K562 (cell line): ENCODE measurements around the gene TMEM101.

Experiments
- BRF2 ChIP-seq: IDR thresholded peaks from 3 replicates; pipeline ENCODE4 v1.6.1; 2011; ENCODE audit warnings: borderline replicate concordance, mild to moderate bottlenecking; ENCODE audit not compliant: insufficient read length, insufficient read depth
- CEBPB ChIP-seq: fragments of 450-650 bp; IDR thresholded peaks from 2 replicates; pipeline ENCODE4 v1.6.1; 2016; ENCODE audit warnings: missing genetic modification characterization, missing compliant biosample characterization
- ELF4 ChIP-seq: fragments of 450-650 bp; formaldehyde crosslinking; IDR thresholded peaks from 2 replicates; pipeline ENCODE4 v1.4.0; 2022; ENCODE audit warnings: missing genetic modification characterization
- GABPA ChIP-seq: fragments of 200-800 bp; sonication (Bioruptor generic); conservative IDR thresholded peaks from 2 replicates; pipeline ENCODE4 v1.6.1; 2016; ENCODE audit warnings: low read depth, missing genetic modification characterization, missing compliant biosample characterization
- HMGN3 ChIP-seq: IDR thresholded peaks from 2 replicates; pipeline ENCODE4 v1.6.1; 2011; ENCODE audit warnings: borderline replicate concordance, low read depth, mild to moderate bottlenecking, mixed read lengths, low read length; ENCODE audit not compliant: insufficient read length; ENCODE audit errors: extremely low read depth
- KLF16 ChIP-seq: IDR thresholded peaks from 2 replicates; pipeline ENCODE4 v1.6.1; 2016; ENCODE audit warnings: antibody characterized with exemption
- MYNN ChIP-seq, 2 experiments: sonication (generic); formaldehyde crosslinking in 1 of 2; IDR thresholded peaks; 2 replicates each; pipeline versions ENCODE4 v1.5.0 to v1.6.1; 2016 to 2020; ENCODE audit warnings: antibody characterized with exemption in 1 of 2, missing genetic modification reagents in 1 of 2
- NR2F6 ChIP-seq: fragments of 450-650 bp; formaldehyde crosslinking; IDR thresholded peaks from 2 replicates; pipeline ENCODE4 v1.4.0; 2020; ENCODE audit warnings: mild to moderate bottlenecking
- SLC30A9 ChIP-seq: fragments of 250-450 bp; sonication (Bioruptor Pico); IDR thresholded peaks from 2 replicates; pipeline ENCODE4 v1.8.0; 2022; ENCODE audit warnings: mild to moderate bottlenecking, moderate library complexity
- SMAD3 ChIP-seq: fragments of 450-650 bp; formaldehyde crosslinking; conservative IDR thresholded peaks from 2 replicates; pipeline ENCODE4 v1.4.0; 2020; ENCODE audit warnings: mild to moderate bottlenecking

- no peak for TF ChIP-seq KLF16
- no peak for TF ChIP-seq GABPA (tag)
- TF ChIP-seq ELF4 = no peak
- TF ChIP-seq SLC30A9 = no peak
- no peak for TF ChIP-seq NR2F6 (CRISPR knock-in tag)
- TF ChIP-seq MYNN (IDR thresholded peaks at IDR 0.05) = no peak
- TF ChIP-seq MYNN (CRISPR knock-in tag; IDR thresholded peaks at IDR 0.05) = no peak
- TF ChIP-seq CEBPB (tag) = no peak
- no peak for TF ChIP-seq BRF2
- no peak for TF ChIP-seq HMGN3
- no peak for TF ChIP-seq SMAD3 (CRISPR knock-in tag)
Measured at GRCh38 chr17:44049294-44050060, 34.7 kb upstream of the TMEM101 start.
